HepG2 (cell line): ENCODE measurements around the gene TESK1. TPM values are rescaled to one million over a fixed set of nuclear protein-coding genes. Genes with fewer than 3 reads are reported as not detected.

Experiments
- ARHGAP35 ChIP-seq: sonication (generic); formaldehyde crosslinking; IDR thresholded peaks from 2 replicates; pipeline ENCODE4 v1.9.0; 2022; ENCODE audit warnings: mild to moderate bottlenecking, inconsistent platforms, moderate library complexity, missing genetic modification reagents, borderline replicate concordance
- ATF6 ChIP-seq: sonication (generic); formaldehyde crosslinking; conservative IDR thresholded peaks from 2 replicates; pipeline ENCODE4 v1.4.0; 2020; ENCODE audit warnings: missing genetic modification reagents
- CBFB ChIP-seq: sonication (generic); formaldehyde crosslinking; IDR thresholded peaks from 2 replicates; pipeline ENCODE4 v1.4.0; 2020; ENCODE audit warnings: missing genetic modification reagents
- CTCF ChIP-seq: sonication (generic); formaldehyde crosslinking; IDR thresholded peaks from 2 replicates; pipeline ENCODE4 v1.5.0; 2020; ENCODE audit warnings: mild to moderate bottlenecking, missing genetic modification reagents, moderate library complexity
- ETV5 ChIP-seq: IDR thresholded peaks from 2 replicates; pipeline ENCODE4 v1.6.1; 2018; ENCODE audit warnings: missing biosample characterization, missing genetic modification reagents, inconsistent platforms, borderline replicate concordance
- FOXP1 ChIP-seq, 2 experiments: fragments of 450-650 bp in 1 of 2; IDR thresholded peaks; 2 replicates each; pipeline ENCODE4 v1.6.1; 2017 to 2018; ENCODE audit warnings: antibody characterized with exemption in 1 of 2
- HOXA5 ChIP-seq: sonication (generic); formaldehyde crosslinking; IDR thresholded peaks from 2 replicates; pipeline ENCODE4 v1.4.0; 2020; ENCODE audit warnings: missing genetic modification reagents
- KLF12 ChIP-seq: sonication (generic); formaldehyde crosslinking; IDR thresholded peaks from 2 replicates; pipeline ENCODE4 v1.4.0; 2020; ENCODE audit warnings: missing genetic modification reagents, borderline replicate concordance
- MIER2 ChIP-seq: IDR thresholded peaks from 2 replicates; pipeline ENCODE4 v1.6.1; 2016; ENCODE audit warnings: missing biosample characterization, missing genetic modification reagents
- RELA ChIP-seq: sonication (generic); formaldehyde crosslinking; IDR thresholded peaks from 2 replicates; pipeline ENCODE4 v1.4.0; 2020; ENCODE audit warnings: missing genetic modification reagents
- TEF ChIP-seq: sonication (generic); formaldehyde crosslinking; IDR thresholded peaks from 2 replicates; pipeline ENCODE4 v1.5.0; 2020; ENCODE audit warnings: missing genetic modification reagents
- THAP7 ChIP-seq: sonication (generic); formaldehyde crosslinking; IDR thresholded peaks from 2 replicates; pipeline ENCODE4 v1.8.1; 2023; ENCODE audit warnings: mild to moderate bottlenecking, missing genetic modification reagents
- XRCC5 ChIP-seq: fragments of 200-400 bp; formaldehyde crosslinking; optimal IDR thresholded peaks from 2 replicates; pipeline ENCODE3; 2017; ENCODE audit warnings: mild to moderate bottlenecking, low read length
- ZBTB1 ChIP-seq: sonication (generic); formaldehyde crosslinking; IDR thresholded peaks from 2 replicates; pipeline ENCODE4 v1.4.0; 2020; ENCODE audit warnings: missing genetic modification reagents, borderline replicate concordance
- ZBTB8A ChIP-seq: sonication (generic); formaldehyde crosslinking; IDR thresholded peaks from 2 replicates; pipeline ENCODE4 v1.4.0; 2020; ENCODE audit warnings: mild to moderate bottlenecking, low read depth, missing genetic modification reagents, borderline replicate concordance
- ZNF530 ChIP-seq: sonication (generic); formaldehyde crosslinking; IDR thresholded peaks from 2 replicates; pipeline ENCODE4 v1.5.0; 2020; ENCODE audit warnings: low read depth, mild to moderate bottlenecking, missing genetic modification reagents
- ZNF552 ChIP-seq: sonication (generic); formaldehyde crosslinking; IDR thresholded peaks from 2 replicates; pipeline ENCODE4 v1.9.0; 2022; ENCODE audit warnings: missing genetic modification reagents, mild to moderate bottlenecking, borderline replicate concordance
- ZNF570 ChIP-seq: sonication (generic); formaldehyde crosslinking; IDR thresholded peaks from 2 replicates; pipeline ENCODE4 v1.4.0; 2020; ENCODE audit warnings: mild to moderate bottlenecking, missing genetic modification reagents, borderline replicate concordance
- ZNF609 ChIP-seq: sonication (generic); formaldehyde crosslinking; IDR thresholded peaks from 2 replicates; pipeline ENCODE4 v1.4.0; 2020; ENCODE audit warnings: mild to moderate bottlenecking, missing genetic modification reagents, borderline replicate concordance
- polyA plus RNA-seq, 8 experiments: library from polyadenylated mRNA; depleted of rRNA in 3 of 8; stranded (reverse) in 7 of 8; unstranded in 1 of 8; fragments of >200 nt; fragmentation: Illumina TruSeq in 4 of 8; extraction: Trizol in 4 of 8; gene quantifications; 2 replicates each; pipeline versions ENCODE4 v1.2.1 to v1.2.3, GENCODE V29; 2011 to 2016; ENCODE audit warnings: low read depth in 4 of 8, missing spikeins in 1 of 8, mixed read lengths in 1 of 8; ENCODE audit not compliant: insufficient read depth in 1 of 8
- total RNA-seq, 5 experiments: library from RNA; depleted of rRNA; stranded (reverse); fragments of >200 nt; fragmentation: Illumina TruSeq; extraction: Trizol; gene quantifications; 2 replicates each; pipeline ENCODE4 v1.2.3, GENCODE V29; 2016; ENCODE audit warnings: low read depth in 1 of 5

TESK1 gene
- total and polyA plus RNA-seq, 2 of the 13 experiments (the other 11 are each of a cell fraction or from before 2014, with no cell fraction given), result 7.3 to 13.6 TPM

- no peak for TF ChIP-seq KLF12 (CRISPR knock-in tag)
- TF ChIP-seq ZNF530 (CRISPR knock-in tag), result no peak
- TF ChIP-seq CTCF (CRISPR knock-in tag), result peak; percentile 98
- peak; percentile 75; the same call in 1 of the 2 replicates for TF ChIP-seq CBFB (CRISPR knock-in tag)
- TF ChIP-seq THAP7, result no peak; the same call in 1 of the 2 replicates
- TF ChIP-seq ZNF570 (CRISPR knock-in tag), result no peak
- TF ChIP-seq MIER2 (CRISPR knock-in tag), result no peak
- TF ChIP-seq ZNF609 (CRISPR knock-in tag), result no peak
- no peak for TF ChIP-seq ZBTB8A (CRISPR knock-in tag)
- no peak for TF ChIP-seq ATF6 (CRISPR knock-in tag)
- TF ChIP-seq ETV5 (CRISPR knock-in tag), result peak; percentile 35; the same call in 1 of the 2 replicates
- no peak for TF ChIP-seq ARHGAP35 (CRISPR knock-in tag)
- no peak for TF ChIP-seq FOXP1 (IDR thresholded peaks at IDR 0.05)
- TF ChIP-seq FOXP1 (CRISPR knock-in tag; IDR thresholded peaks at IDR 0.05), result no peak
- TF ChIP-seq XRCC5, result peak; percentile 34
- TF ChIP-seq RELA (CRISPR knock-in tag), result no peak
- no peak for TF ChIP-seq ZNF552
- no peak for TF ChIP-seq TEF (CRISPR knock-in tag)
- TF ChIP-seq HOXA5 (CRISPR knock-in tag), result peak; percentile 86
- no peak for TF ChIP-seq ZBTB1 (CRISPR knock-in tag)
These were observed 41.6 kb downstream of the TESK1 start (continued) for GRCh38 chr9:35646533-35647265.
